ENCODE measurements around the gene CCNK. TPM values are rescaled to one million over a fixed set of nuclear protein-coding genes. Genes with fewer than 3 reads are reported as not detected.
A peak's percentile ranks its signal among the peaks of the same experiment; 100 is the strongest.

Gene CCNK
- total RNA-seq, 1 experiment from 2014 or later, result 80.1 TPM

- Histone ChIP-seq H2AFZ (ENCODE audit: low read length) (no peak overlapping the region), H3K23me2 (ENCODE audit: insufficient read length, low read depth, low read length, poor library complexity, severe bottlenecking) (no peaks in the 10 kb centered on the region), H3T11ph (ENCODE audit: low read length) (no peak overlapping the region), H3K79me2 (ENCODE audit: insufficient read depth, low read length) (no peaks in the 10 kb centered on the region), H2BK12ac (ENCODE audit: insufficient read length, low read depth, low read length) (no peak overlapping the region), H4K91ac (ENCODE audit: insufficient read length, low read depth, low read length) (no peak overlapping the region), H3K9ac (ENCODE audit: extremely low read depth, insufficient read length, low read length) (no peak overlapping the region), H3K14ac (ENCODE audit: insufficient read depth, low read length) (no peak overlapping the region; the same call in 1 of the 2 replicates), H2AK5ac (ENCODE audit: insufficient read length, low read length) (no peak overlapping the region), H4K8ac (replicated peaks; ENCODE audit: insufficient read length, low read depth, low read length) (no peak overlapping the region), H3K79me1 (ENCODE audit: insufficient read depth, low read depth, low read length, poor library complexity, severe bottlenecking) (no peaks in the 10 kb centered on the region), H4K20me1 (ENCODE audit: control insufficient read depth, insufficient read depth, insufficient read length) (no peaks in the 10 kb centered on the region), H3K4me1 (ENCODE audit: insufficient read depth, low read length) (no peaks in the 10 kb centered on the region; the same call in 1 of the 2 replicates), H3K4me2 (ENCODE audit: insufficient read depth, insufficient read length, low read length) (no peak overlapping the region), H3K18ac (ENCODE audit: insufficient read length, low read depth, low read length) (no peak overlapping the region), H2BK120ac (ENCODE audit: low read depth, low read length, poor library complexity, severe bottlenecking) (no peak overlapping the region), H3K4ac (ENCODE audit: low read depth, low read length) (no peak overlapping the region), H3K56ac (ENCODE audit: insufficient read length, low read depth, low read length) (no peak overlapping the region), H3K27ac (ENCODE audit: insufficient read length, low read depth, low read length) (no peak overlapping the region), H2BK15ac (ENCODE audit: low read depth, low read length) (no peak overlapping the region), H4K5ac (ENCODE audit: insufficient read length, low read depth, low read length) (no peak overlapping the region), H3K9me3 (ENCODE audit: control insufficient read depth, low read depth, low read length) (no peaks in the 10 kb centered on the region), H2BK20ac (ENCODE audit: low read depth, low read length, poor library complexity, severe bottlenecking) (no peak overlapping the region), H3K27me3 (ENCODE audit: insufficient read depth, low read length) (no peaks in the 10 kb centered on the region), H2BK5ac (ENCODE audit: insufficient read length, low read length) (no peak overlapping the region), H3K23ac (ENCODE audit: insufficient read length, low read depth, low read length) (no peak overlapping the region)
- no peak for TF ChIP-seq CTCF (conservative IDR thresholded peaks at IDR 0.05)
- DNase-seq, result no peak
- no CpG with 5 or more reads among the region's 12 CpGs for WGBS (ENCODE audit: extremely low coverage, insufficient read length, low lambda C conversion rate)
- Mint-ChIP-seq H3K27me3 (ENCODE audit: low read depth) (no peaks in the 10 kb centered on the region; the same call in 1 of the 2 replicates), H3K36me3 (ENCODE audit: insufficient read depth in 1 of 3, low read depth in 3 of 3) (no peaks in the 10 kb centered on the region), H3K9me3 (no peaks in the 10 kb centered on the region), H3K4me3 (no peak overlapping the region), H3K4me1 (peaks cover 53 to 70% of the 10 kb centered on the region in 2 experiments), H3K27ac (peak overlapping the region in 2 of 3 experiments; percentile 75 to 85; a peak in 2 of 7 replicates)
These were observed 62.8 kb downstream of the CCNK start for GRCh38 chr14:99543985-99544384.
